OCI-M1 (cell line): ENCODE data around the gene ARID2.
A peak's percentile ranks its signal among the peaks of the same experiment; 100 is the strongest.

Source experiments
- DNase-seq: peaks from one replicate; lab custom pipeline; 2025; lab: John Stamatoyannopoulos, UW

Gene ARID2

DNA sequence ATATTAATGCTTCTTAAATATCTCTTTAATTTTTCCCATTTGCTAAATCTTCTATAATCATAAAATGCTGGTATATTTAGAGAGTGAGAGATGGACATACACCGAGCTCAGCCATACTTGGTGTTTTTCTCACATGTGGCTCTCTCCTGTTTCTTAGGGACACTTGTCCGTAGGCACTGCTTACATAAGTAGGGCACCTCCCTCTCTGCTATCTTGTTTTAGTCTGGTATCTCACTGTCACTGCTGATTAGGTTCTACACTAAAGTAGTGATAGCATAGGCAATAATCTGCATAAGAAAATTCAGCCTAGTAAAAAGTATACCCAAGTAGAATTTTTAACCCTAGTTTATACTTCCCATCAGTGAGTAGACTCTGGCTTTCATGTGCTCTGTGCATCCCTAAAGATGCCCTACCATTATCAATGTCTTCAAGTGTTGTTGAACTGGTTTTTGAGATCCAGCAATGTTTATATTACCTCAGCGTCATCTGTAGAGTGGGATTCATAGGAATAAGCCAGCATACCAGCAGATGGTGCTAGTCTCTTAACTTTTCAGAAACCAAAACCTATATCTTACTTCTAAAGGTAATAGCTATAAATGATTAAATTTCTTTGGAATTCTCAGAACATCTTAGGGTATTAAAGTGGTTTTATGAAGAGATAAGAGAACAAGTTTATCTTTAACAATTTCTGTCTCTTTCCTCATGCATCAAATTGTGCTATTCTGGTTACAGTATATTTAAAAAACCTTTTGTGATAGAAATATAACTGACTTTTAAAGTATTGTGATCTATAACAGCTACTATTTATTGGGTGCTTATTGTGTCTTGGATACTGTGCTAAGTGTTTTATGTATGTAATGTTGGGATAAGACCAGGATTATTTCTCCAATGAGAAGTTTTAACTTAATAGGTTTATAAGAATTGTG lies 32.9 kb downstream of the ARID2 start:
- DNase-seq = peak; percentile 78

DNA sequence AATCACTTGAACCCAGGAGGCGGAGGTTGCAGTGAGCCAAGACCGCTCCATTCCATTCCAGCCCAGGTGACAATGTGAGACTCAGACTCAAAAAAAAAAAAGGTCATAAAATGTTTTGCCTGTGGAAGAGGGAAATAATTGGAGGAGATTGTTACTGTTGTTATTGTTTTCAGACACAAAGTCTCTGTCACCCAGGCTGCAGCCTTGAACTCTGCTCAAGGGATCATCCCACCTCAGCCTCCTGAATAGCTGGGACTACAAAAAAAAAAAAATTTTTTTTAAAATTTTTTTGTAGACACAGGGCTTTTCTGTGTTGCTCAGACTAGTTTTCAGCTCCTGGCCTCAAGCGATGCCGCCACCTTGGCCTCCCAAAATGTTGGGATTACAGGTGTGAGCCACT lies 33.9 kb downstream of the ARID2 start:
- DNase-seq = no peak

DNA sequence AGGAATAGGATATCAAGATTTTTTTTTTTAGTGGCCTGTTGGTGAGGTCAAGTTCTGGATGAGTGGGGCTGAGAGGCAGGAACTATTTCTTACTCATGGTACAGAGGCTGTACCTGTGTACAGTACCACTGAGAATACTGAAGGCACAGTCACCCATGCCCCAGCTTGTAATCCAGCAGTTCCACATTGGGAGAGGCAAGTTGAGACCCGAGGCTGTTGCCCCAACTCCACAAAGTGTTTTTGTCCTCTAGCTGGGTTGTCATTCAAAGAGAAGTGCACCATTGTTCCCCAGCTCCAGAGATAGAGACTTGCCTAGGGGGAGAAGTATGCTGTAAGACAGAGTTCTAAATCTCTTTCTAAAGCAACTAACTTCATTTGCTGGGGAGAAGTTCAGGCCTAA lies 38.7 kb downstream of the ARID2 start:
- DNase-seq = no peak

DNA sequence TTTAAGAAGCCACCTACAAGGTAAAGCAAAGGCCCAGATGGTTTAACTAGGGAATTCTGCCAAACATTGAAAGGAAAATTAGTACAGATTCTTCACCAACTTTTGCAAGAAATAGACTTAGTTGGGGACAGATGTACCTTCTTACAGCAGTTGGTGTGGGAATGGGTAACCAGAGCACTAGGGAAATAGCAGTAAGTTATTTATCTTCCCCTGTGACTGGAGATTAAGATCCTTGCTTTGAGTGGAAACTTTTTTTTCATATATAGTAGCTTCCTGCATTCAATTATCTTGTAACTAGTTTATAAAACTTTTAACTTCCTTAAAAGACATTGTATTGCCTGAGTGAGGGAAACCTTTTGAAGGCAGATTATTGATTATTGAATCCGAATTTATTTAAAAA lies 44.2 kb downstream of the ARID2 start:
- DNase-seq = peak; percentile 38

DNA sequence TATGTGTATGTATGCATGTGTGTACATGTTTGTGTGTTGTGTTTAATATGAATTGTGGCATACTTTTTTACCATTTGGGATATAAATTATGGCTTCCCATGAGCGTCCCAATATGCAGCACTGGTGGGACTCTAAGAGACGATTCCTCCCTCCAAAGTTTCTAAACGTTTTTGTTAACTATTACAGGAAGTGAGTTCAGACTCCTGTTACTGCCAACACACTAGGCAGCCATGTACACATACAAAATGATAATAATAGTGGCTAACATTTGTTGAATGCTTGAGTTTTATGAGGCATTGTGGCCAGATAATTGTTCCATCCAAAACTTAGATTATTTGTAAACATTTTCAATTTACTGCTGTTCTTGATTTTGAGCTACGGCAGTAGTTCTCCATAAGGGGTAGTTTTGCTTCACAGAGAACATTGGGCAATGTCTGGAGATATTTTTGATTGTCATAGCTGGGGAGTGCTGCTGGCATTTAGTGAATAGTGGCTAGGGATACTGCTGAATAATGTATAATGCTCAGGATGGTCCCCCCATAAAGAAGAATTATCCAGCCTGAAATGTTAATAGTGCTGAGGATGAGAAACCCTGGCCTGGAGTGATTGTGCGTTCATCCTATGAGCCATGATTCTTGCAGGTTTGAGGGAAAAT lies 45.1 kb downstream of the ARID2 start:
- no peak for DNase-seq

DNA sequence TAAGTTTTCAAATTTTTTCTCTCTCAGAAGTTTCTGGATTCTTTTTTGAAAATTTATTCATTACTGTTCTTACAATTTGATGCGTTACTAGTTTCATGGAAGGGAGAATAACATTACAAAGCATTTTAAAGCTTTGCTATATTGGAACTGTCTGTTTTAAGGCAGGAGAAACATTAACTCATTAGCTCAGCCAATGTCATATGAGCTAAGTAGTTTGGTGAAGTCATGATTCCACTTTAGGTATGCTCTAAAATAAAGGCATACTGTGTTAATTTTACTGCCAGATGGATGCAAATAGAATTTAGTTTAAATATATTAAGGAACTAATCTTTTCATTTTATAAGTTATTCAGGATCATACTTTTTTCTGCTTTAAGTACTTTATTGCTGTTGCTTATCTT lies 46.0 kb downstream of the ARID2 start:
- DNase-seq = no peak

DNA sequence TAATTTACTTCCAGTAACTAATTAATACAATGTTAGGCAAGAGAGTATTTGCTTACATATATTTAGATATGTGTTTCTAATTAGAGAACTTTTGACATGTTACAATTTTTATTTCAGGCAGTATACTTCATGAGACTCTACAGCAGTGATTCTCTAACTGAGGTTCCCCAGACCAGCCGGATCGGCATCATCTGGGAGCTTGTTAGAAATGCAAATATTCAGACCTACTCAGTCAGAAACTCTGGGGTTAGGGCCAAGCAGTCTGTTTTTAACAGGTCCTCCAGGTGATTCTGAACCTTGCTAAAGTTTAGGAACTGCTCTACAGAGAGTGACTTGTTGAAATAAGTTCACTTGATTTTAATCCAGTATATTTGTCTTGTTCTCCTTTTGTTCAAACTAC lies 46.5 kb downstream of the ARID2 start:
- DNase-seq = no peak

DNA sequence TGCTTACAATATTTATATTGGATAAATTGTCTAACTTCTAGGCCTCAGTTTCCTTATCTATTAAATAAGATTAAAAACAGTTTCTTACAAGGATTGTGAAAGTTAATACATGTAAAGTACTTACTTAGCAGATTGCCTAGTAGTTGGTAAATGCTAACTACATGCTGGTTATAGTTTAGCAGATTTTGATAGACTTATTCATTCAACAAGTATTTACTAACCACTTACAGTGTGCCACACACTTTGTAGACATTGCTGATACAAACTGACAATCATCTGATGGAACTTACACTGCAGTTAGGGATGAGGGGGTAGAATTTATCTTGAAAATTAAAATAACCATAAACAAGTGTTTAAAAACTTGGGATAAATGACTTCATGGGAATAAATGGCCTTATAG lies 50.4 kb downstream of the ARID2 start:
- no peak for DNase-seq

DNA sequence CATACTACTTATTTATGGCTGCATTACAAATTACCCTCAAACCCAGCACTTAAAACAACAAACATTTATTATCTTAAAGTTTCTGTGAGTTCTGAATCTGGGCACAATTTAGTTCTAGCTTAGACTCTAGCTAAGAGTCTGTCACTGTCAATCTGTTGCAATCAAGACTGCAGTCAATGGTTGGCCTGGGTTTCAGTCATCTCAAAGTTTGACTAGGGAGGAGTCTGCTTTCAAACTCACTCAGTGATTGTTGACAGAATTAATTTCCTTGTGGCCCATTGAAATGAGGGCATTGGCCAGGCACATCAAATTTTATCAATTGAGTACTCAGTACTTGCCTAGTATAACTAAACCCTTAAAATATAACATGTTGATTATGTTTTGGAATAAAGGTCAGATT lies 51.6 kb downstream of the ARID2 start:
- no peak for DNase-seq

DNA sequence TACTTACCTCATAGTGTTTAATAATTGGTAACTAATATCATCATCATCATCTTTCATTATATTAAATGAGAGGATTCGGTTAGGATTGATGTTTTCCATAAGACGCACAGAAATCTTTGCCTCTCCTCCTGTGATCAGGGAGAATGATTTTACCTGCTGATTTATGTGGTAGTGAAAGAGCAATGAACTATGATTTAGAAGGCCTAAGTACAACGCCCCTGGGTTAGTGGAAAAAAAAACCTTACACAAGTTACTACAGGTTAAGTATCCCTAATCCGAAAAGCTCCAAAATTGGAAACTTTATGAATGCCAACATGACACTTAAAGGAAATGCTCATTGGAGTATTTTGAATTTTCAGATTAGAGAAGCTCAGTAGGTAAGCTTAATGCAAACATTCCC lies 55.8 kb downstream of the ARID2 start:
- no peak for DNase-seq

DNA sequence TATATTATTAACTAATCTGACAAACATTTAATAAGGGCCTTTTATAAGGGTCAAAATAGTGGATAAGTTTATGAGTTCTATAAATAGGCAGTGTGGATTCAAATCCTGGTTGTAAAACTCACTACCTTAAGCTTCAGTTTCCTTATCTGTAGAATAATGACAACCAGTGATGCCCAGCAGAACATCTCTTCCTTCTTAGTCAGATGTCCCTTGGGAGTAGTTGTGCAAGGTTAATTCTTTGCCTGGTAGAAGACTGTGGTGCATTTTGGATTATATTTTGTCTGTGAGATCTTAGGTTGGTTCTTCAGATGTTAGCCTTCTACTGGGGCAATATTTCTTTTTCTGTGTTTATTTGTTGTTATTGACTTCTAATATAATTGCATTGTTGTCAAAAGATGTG lies 59.5 kb downstream of the ARID2 start:
- DNase-seq = no peak

DNA sequence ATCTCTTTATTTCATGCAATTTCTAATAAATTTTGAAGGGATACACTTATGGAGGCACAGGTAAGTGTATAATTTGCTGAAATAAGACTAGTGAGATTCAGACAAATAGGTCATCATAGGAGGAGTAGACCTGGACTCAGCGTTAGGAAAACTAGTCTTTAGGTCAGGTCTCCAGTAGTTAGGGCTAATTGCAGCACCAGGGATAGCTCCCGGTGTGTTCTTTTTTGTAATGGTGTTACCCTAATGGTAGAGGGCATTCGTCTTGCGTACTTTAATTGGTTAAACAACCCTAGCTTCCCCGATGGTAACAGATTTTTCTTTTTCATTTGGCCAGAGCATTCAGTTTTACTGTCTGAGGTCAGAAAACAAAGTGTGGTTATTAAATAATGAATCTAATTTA lies 64.9 kb downstream of the ARID2 start:
- DNase-seq = no peak

DNA sequence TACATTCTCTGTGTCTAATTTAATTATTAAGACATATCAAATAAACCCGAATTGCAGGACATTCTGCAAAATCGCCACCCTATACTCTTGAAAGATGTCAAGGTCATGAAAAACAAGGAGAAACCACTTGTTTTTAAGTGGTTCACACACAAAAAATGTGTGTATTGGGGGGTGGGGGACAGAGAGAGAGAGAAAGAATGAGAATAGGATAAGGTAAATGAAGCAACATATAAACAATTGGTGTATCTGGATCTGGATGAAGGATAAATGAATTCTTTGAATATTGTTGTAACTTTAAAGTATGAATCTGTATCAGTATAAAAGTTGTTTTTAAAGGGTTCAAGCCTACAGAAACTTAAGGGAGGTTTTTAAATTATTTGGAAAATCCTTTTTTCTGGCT lies 72.1 kb downstream of the ARID2 start:
- DNase-seq = no peak

DNA sequence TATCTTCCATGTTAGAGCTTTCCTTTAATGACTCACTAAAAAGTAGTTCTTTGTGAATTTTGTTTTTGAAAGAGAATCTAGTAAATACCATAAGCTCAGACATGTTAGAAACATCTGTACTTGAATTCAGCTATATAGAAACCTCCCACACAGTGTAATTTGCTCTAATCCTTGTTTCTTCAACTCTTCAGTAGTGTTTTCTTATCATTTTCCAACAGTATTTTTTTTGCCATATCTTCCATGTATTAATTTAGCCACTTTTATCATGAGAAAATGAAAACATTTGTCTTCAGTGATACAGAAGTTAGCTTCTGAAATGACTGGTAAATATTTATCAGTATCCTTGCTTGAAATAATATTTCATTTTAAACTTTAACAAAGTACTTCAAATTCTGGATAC lies 73.6 kb downstream of the ARID2 start:
- peak; percentile 33 for DNase-seq

DNA sequence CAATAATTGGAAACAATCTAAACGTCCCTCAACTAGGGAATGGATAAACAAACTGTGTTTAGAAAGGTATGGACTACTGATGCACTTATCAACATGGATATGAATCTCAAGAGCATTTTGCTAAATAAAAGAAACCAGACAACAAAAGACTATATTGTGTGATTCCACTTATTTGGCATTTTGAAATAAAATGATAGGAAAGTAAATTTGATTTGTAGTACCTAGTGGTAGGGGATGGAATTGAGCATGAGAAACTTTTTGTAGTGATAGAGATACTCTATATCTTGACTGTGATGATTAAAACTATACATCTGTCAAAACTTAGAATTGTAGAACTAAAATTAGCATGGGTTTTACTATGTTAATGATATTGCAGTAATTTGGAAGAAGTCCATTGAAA lies 87.1 kb downstream of the ARID2 start:
- DNase-seq = no peak

DNA sequence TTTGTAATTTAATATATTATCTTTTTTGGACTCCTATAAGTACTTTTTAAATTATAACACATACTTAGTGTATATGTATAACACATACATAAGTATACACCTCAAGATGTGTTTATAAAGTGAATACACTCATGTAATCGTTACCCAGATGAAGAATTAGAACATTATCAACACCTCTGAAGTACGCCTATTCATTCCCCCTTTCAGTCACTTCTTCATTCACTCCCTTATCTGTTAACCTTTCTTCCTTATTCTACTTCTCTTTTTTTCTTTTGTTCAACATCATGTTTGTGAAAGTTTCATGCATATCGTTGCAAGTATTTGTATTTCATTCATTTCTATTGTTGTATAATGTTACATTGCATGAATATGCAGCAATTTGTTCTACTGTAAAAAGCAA lies 98.5 kb downstream of the ARID2 start:
- peak; percentile 74 for DNase-seq

DNA sequence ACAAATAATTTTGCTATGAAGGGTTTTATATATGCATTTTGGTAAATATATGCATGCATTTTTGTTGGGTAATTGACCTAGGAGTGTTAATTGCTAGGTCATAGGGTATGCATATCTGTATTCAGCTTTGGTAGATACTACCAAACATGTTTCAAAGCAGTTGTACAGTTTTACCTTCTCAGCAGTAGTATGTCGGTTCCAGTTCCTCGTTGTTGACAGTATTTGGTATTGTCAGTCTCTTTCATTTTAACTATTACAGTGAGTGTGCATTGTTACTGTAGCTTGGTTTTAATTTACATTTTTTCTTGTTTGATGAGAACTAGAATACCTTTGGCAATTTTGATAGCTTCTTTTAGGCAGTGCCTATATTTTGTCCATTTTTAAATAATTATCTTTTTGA lies 98.9 kb downstream of the ARID2 start:
- peak; percentile 71 for DNase-seq

DNA sequence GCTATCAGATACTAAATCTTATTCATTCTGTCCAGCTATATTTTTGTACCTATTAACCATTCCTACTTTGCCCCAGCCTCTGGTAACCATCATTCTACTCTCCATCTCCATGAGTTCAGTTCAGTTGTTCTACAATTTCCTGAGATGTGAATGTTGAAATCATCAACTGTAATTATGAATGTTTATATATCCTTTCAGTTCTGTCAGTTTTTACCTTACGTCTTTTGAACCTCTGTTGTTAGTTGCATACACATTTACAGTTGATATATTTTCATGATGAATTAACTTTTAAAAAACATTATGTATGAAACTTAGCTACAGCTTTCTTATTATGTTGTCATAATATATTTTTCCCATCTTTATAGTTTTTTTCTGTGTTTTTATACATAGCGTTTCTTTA lies 102.1 kb downstream of the ARID2 start:
- no peak for DNase-seq

DNA sequence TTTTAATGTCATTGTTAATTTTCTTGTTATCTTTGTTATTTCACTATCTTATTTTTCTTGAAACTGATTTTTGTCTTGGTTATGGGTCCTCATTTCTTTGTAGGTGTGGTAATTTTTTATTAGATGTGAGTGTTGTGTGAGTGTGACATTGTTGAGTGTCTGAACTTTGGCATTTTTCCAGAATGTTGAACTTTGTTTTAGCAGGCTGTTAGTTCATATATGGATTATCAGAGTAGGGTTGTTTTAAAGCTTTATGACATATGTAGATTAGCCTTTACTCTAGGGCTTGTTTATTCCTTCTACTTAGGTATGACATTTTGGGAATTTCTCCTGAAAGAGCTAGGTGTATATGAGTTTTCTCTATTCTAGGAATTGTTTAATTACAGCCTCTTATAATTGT lies 103.9 kb downstream of the ARID2 start:
- DNase-seq = no peak

DNA sequence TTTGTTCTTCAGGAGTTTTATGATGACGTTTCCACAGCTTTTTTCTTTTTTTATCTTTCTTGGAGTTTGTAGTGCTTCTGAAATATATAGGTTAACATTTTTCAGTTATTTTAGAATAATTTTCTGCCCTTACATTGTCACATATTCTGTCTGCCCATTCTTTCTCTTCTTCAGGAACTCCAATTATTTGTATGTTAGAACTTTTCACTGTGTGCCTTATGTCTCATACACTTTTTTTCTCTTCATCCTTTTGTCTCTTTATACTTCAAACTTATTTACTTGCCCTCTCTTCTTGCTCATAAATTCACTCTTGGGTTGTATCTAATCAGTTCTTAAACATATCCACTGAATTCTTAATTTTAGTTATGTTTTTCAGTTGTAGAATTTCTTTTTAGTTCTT lies 105.3 kb downstream of the ARID2 start:
- DNase-seq = no peak

DNA sequence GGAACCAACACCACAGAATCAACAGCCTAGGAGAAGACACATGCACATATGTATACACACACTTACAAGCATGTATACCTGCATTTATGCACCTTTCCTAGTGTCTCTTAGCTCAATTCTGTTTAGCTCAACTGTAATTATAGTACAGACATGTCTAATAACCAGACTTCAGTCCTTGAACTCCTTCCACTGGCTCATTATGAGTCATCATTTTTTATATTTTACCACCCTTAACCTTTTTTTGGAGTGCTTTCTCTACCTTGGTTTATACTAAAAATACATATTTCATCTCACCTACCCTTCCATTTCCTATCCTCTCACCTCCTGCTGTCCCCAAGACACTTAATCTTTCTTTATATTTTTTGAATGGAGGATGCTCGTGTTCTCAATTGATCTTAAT lies 110.4 kb downstream of the ARID2 start:
- no peak for DNase-seq

DNA sequence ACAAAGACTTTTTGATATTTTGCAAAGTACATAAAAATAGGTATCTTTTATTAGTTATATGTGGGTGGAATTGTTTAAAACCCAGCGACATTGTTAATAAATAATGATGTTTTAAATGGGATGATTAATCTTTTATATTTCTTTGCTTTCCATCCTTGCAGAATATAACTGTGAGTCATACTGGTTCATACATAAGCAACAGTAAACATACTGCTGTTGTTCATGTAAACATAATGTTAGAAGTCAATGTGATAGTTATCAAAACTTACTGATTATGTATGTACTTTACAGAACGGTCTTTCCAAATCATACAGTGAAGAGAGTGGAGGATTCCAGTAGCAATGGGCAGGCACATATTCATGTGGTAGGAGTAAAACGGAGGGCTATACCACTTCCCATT lies 119.8 kb downstream of the ARID2 start:
- no peak for DNase-seq

DNA sequence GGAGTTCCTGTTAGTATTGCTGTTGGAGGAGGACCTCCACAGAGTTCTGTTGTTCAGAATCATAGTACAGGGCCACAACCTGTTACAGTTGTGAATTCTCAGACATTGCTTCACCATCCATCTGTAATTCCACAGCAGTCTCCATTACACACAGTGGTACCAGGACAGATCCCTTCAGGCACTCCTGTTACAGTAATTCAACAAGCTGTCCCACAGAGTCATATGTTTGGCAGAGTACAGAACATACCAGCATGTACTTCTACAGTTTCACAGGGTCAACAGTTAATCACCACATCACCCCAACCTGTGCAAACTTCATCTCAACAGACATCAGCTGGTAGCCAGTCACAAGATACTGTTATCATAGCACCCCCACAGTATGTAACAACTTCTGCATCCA lies 120.8 kb downstream of the ARID2 start:
- DNase-seq = no peak

DNA sequence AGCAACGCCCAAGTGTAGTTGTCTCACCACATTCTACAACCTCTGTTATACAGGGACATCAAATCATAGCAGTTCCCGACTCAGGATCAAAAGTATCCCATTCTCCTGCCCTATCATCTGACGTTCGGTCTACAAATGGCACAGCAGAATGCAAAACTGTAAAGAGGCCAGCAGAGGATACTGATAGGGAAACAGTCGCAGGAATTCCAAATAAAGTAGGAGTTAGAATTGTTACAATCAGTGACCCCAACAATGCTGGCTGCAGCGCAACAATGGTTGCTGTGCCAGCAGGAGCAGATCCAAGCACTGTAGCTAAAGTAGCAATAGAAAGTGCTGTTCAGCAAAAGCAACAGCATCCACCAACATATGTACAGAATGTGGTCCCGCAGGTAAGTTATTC lies 123.0 kb downstream of the ARID2 start:
- no peak for DNase-seq
